ENCODE results near the gene FLOT1. TPM values are rescaled to one million over a fixed set of nuclear protein-coding genes. Genes with fewer than 3 reads are reported as not detected.

The FLOT1 gene
- total and polyA plus RNA-seq, 2 of the 13 experiments (the other 11 are each of a cell fraction or from before 2014, with no cell fraction given) = 82.3 to 130 TPM

GRCh38 chr6:30749554-30750378, 7.3 kb upstream of the FLOT1 start (continued):
- no peak for TF ChIP-seq BCLAF1 (IDR thresholded peaks at IDR 0.05)
- peak; percentile 75 for TF ChIP-seq HIC2 (CRISPR knock-in tag; IDR thresholded peaks at IDR 0.05; ENCODE audit: low read depth)
- TF ChIP-seq ZNF207 (IDR thresholded peaks at IDR 0.05; ENCODE audit: borderline replicate concordance) = no peak
- TF ChIP-seq HOXD1 (CRISPR knock-in tag; IDR thresholded peaks at IDR 0.05) = no peak
- TF ChIP-seq ZNF598 (CRISPR knock-in tag; IDR thresholded peaks at IDR 0.05; ENCODE audit: borderline replicate concordance) = peak; percentile 60; the same call in 1 of the 2 replicates
- TF ChIP-seq NFATC3 (CRISPR knock-in tag; IDR thresholded peaks at IDR 0.05) = no peak
- TF ChIP-seq HNF4A (CRISPR knock-in tag; IDR thresholded peaks at IDR 0.05) = no peak
- no peak for TF ChIP-seq ETS1 (CRISPR knock-in tag; IDR thresholded peaks at IDR 0.05)
- no peak for TF ChIP-seq PRPF4 (IDR thresholded peaks at IDR 0.05; ENCODE audit: low read depth, low read length, poor library complexity, severe bottlenecking)
- no peak for TF ChIP-seq ZNF451 (CRISPR knock-in tag; IDR thresholded peaks at IDR 0.05)
- TF ChIP-seq CREBL2 (CRISPR knock-in tag; IDR thresholded peaks at IDR 0.05; ENCODE audit: borderline replicate concordance) = no peak
- TF ChIP-seq ISL2 (CRISPR knock-in tag; IDR thresholded peaks at IDR 0.05) = no peak
- no peak for TF ChIP-seq KLF16 (CRISPR knock-in tag; IDR thresholded peaks at IDR 0.05)
- TF ChIP-seq ZNF138 (CRISPR knock-in tag; IDR thresholded peaks at IDR 0.05; ENCODE audit: low read depth) = no peak
- no peak for TF ChIP-seq MIER3 (CRISPR knock-in tag; IDR thresholded peaks at IDR 0.05; ENCODE audit: borderline replicate concordance)
- TF ChIP-seq ZNF136 (CRISPR knock-in tag; IDR thresholded peaks at IDR 0.05; ENCODE audit: low read depth) = no peak
- no peak for TF ChIP-seq REXO4 (CRISPR knock-in tag; IDR thresholded peaks at IDR 0.05; ENCODE audit: borderline replicate concordance)
- TF ChIP-seq ATF3 (CRISPR knock-in tag; IDR thresholded peaks at IDR 0.05) = no peak
- no peak for TF ChIP-seq ERF (CRISPR knock-in tag; IDR thresholded peaks at IDR 0.05)
- no peak for TF ChIP-seq ZBTB42 (CRISPR knock-in tag; IDR thresholded peaks at IDR 0.05)
- TF ChIP-seq IRF9 (CRISPR knock-in tag; IDR thresholded peaks at IDR 0.05; ENCODE audit: borderline replicate concordance) = no peak
- TF ChIP-seq ZNF33A (CRISPR knock-in tag; IDR thresholded peaks at IDR 0.05; ENCODE audit: borderline replicate concordance) = no peak
- TF ChIP-seq WIZ (CRISPR knock-in tag; IDR thresholded peaks at IDR 0.05) = no peak
